SK-N-MC (cell line): ENCODE results near the gene ZNF780A.

Experiments used
- EZH2 ChIP-seq: fragments of 200-600 bp; sonication (generic); IDR thresholded peaks from one replicate; pipeline ENCODE4 v1.6.1; 2017; ENCODE audit warnings: antibody characterized with exemption
- FOXP2 ChIP-seq: optimal IDR thresholded peaks from 2 replicates; pipeline ENCODE3; 2011; ENCODE audit warnings: mild to moderate bottlenecking, moderate library complexity; ENCODE audit not compliant: insufficient read depth; ENCODE audit errors: extremely low read length, control extremely low read depth
- POLR2AphosphoS5 ChIP-seq: IDR thresholded peaks from 2 replicates; pipeline ENCODE4 v1.6.1; 2012; ENCODE audit warnings: mild to moderate bottlenecking, low read depth, low read length, borderline replicate concordance

DNA sequence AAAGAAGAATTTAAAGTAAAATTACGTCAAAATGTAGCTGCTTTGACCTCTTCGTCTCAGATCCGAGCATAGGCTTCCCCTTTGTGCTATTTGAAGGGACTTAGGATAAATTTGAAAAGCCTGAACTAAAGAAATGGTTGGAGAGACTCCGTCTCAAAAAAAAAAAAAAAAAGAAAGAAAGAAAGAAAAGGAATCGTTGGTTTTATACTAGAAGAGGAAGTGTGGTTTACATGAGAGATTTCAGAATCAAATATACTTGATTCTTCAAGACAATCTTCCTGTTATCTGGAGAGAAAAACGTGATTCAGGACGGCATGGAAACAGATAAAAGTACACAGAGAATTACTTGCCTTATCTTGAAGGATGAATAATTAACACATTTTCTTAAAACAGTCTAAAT, 34.2 kb downstream of the ZNF780A start:
- TF ChIP-seq POLR2AphosphoS5, result no peak
- TF ChIP-seq EZH2, result no peak
- no peak for TF ChIP-seq FOXP2
